ENCODE measurements around the gene DEFB131A. TPM values are rescaled to one million over a fixed set of nuclear protein-coding genes. Genes with fewer than 3 reads are reported as not detected.
"Not testable (repeated sequence)": the region's sequence is repeated elsewhere in the genome, so short reads cannot be mapped to it uniquely, and the experiment has no call there.

DEFB131A gene, protein sequence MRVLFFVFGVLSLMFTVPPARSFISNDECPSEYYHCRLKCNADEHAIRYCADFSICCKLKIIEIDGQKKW
- polyA plus RNA-seq (2012; ENCODE audit: insufficient read depth, insufficient read length) = not detected

DNA sequence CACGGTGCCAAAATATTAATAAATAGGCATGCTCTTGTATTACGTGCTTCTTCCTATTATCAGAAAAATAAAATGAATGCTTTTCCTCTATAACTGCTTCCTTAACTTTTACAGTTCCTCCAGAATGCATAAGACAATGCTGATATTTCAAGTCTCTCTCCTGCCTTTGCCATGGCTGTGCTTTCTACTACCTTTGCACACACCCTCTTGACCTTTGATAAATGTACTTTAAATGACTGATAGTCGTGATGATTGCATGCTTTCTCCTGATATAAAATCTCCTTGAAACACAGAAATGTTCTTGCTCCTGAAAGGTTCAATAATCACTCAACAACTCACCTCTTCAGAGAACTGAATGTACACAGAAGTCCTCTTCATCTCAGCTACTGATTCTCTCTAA is at the start of gene DEFB131A:
TSS of gene DEFB131A (plus strand) at position 301 of the 400 bp plus-strand sequence. CDS start 120 bp downstream, outside the sequence.
- not testable (repeated sequence) for H3K4me3 ChIP-seq (ENCODE audit: low read length); DNase-seq (ENCODE audit: low read depth, low spot score)

DNA sequence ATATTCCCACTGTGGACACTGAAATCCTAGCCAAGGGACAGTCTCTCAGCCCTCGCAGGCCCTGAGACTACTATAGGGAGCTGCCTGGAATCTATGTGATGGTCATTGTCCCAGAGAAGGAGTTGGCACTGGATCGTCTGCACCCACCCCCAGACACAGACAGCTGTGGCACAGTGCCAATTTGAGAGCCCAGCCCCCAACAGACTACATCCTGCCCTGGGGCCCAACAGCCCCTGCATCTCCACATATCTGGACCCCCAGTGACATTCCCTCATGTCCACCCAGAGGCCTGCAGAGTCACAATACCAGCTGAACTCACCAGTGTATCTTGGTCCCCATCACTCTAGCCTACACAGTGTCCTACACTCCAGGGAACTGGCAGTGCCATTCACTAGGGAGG is 38.4 kb upstream of the DEFB131A start:
- H3K4me3 ChIP-seq (ENCODE audit: low read length); DNase-seq (ENCODE audit: low read depth, low spot score): not testable (repeated sequence)

DNA sequence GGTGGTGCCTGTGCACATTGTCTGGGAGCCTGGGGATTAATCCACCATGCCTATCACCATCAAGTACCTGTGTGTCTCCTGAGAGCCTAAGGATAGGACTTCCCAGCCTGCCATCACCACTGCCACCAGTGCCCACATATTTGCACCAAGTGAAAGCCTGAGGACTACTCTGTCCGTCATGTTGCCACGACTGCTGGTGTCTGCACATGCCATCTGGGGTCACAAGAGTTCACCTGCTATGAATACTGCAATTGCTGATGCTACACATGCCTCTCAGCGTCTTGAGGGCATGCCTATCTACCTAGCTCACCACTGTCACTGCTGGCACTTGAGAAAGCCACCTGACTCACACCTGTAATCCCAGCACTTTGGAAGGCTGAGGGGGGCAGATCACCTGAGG is 37.7 kb upstream of the DEFB131A start:
- not testable (repeated sequence) for H3K4me3 ChIP-seq (ENCODE audit: low read length); DNase-seq (ENCODE audit: low read depth, low spot score)

DNA sequence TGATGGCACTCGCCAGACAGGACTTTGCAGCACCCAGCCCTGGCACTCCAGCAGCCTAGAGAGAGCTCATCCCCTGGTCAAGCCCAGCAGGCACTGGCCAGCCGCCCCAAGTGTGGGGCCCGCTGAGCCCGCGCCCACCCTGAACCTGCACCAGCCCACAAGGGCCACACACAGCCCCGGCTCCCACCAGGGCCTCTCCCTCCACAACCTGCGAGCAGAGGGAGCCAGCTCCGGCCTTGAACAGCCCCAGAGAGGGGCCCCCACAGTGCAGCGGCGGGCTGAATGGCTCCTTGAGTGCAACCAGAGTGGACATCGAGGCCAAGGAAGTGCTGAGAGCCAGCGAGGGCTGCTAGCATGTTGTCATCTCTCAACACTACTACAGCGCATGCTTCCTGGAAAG is 34.4 kb upstream of the DEFB131A start:
- H3K4me3 ChIP-seq (ENCODE audit: low read length) = no peak overlapping the region
- DNase-seq (ENCODE audit: low read depth, low spot score) = no peak

DNA sequence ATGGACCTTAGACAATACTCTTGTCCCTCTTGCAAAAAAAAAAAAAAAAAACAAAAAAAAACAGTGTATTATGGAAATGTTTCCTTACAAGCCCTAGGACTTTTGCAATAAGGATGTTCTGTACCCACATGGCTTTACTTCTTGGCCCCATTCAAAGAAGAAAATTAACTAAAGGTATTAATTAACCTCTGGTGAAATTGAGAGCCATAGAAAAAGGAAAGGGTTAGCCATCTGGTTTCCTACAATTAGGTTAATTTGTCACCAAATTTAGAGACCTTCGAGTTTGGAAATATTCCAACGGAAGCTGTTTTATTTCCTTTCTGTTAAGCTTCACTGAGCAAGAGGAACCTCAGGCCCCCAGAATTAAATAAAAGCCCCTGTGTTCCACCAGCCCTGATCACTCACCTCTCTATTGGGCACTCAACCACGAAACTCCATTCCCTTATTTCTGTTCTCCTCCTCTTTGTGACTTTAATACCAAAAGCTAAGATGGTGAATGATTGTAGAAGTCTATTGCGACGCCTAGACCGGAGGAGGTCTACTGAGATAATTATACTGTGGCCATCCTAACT is 22.2 kb upstream of the DEFB131A start:
- DNase-seq (ENCODE audit: low read depth, low spot score); H3K4me3 ChIP-seq (ENCODE audit: low read length): not testable (repeated sequence)

DNA sequence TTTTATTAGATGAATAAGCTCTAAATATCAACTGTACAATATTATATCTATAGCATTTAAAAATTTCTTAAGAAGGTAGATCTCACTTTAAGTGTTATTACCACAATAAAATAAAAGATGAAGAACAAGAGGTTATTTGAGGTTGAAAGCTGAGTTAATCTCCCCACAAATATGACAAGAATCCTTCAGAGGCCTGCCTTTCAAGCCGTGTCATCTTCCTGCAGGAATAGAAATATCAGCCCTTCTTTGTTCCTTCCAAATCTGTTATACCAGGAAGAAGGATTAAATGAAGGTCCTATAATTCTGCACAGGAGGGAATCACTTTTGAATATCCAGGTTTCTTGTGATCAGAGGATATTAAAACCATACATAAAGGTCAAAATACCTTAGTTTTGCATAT is 18.3 kb upstream of the DEFB131A start:
- not testable (repeated sequence) for H3K4me3 ChIP-seq (ENCODE audit: low read length); DNase-seq (ENCODE audit: low read depth, low spot score)

DNA sequence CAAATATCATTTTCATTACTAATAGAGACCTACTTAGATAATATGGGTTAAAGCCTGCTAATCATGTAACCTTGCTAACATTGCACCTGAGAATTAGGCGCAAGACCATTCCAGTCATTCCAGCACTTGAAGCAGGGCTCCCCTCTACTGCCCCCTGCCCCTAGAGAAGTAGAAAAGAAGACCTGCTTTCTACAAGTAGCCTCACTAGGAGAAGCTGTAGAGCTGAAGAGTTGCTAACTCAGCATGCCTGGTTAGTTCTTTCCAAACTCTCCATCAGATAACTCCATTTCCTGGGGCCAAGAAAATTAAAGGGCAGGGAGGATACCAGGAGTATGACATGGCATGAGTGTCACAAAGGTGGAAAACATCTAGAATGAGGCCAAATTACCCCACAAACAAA is 14.2 kb upstream of the DEFB131A start:
- not testable (repeated sequence) for H3K4me3 ChIP-seq (ENCODE audit: low read length); DNase-seq (ENCODE audit: low read depth, low spot score)

DNA sequence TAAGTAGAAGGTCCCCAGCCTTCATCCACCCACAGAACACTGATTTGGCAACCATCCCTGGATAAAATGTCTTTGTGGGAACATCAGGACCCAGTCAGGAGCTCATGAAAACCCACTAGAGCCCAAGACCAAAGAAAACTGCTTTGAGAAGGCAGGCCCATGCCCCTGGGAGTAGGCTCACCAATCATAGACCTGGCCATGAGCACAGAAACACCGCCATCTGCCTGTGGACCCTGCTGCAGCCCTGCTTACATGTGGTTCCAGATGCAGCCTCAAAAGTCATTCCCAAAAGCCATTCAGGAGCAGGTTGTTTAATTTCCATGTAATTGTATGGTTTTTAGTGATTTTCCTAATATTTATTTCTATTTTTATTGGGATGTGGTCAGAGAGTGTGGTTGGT is 10.9 kb upstream of the DEFB131A start:
- H3K4me3 ChIP-seq (ENCODE audit: low read length) = not testable (repeated sequence)
- DNase-seq (ENCODE audit: low read depth, low spot score) = peak; percentile 0

DNA sequence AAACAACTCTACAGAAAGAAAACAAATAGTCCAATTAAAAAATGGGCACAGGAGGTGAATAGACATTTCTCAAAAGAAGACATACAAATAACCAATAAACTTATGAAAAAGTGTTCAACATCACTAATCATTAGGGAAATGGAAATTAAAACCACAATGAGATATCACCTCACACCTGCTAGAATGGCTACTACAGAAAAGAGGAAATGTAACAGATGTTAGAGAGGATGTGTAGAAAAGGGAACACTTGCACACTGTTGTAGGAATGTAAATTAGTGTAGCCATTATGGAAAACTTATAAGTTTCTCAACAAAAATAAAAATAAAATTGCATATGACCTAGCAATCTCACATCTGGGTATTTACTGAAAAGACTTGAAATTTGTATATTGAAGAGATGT is 7.5 kb upstream of the DEFB131A start:
- not testable (repeated sequence) for H3K4me3 ChIP-seq (ENCODE audit: low read length); DNase-seq (ENCODE audit: low read depth, low spot score)

DNA sequence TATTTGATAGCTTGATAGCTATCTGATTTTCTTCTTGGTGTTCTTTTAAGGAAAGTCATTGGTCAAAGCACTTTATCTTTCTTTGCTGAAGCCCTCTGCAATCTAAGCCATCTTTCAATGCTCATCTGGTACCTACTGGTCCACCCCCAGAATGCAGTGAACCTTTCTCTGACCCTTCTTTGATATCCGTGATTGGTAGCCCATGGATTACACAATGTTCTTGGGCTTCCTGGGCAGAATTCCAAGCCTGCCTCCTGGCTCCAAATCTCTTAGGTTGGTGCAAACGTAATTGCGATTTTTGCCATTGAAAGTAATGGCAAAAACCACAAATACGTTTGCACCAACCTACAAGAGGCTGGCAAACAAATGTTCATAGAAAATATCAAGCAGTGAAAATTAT is 1.9 kb upstream of the DEFB131A start:
- H3K4me3 ChIP-seq (ENCODE audit: low read length); DNase-seq (ENCODE audit: low read depth, low spot score): not testable (repeated sequence)

DNA sequence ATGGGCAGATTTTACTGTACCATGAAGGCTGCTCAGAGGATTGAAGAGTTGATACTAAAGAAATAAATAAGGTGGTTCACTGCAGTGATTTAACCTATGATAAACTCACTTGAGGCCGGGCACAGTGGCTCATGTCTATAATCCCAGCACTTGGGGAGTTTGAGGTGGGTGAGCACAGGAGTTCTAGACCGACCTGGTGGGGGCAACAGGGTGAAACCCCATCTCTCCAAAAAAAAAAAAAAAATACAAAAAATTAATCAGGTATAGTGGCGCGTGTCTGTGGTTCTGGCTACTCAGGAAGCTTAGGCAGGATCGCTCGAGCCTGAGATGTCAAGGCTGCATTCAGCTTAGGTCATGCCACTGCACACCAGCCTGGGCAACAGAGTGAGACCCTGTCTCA is 467 bp downstream of the DEFB131A start:
- DNase-seq (ENCODE audit: low read depth, low spot score); H3K4me3 ChIP-seq (ENCODE audit: low read length): not testable (repeated sequence)

DNA sequence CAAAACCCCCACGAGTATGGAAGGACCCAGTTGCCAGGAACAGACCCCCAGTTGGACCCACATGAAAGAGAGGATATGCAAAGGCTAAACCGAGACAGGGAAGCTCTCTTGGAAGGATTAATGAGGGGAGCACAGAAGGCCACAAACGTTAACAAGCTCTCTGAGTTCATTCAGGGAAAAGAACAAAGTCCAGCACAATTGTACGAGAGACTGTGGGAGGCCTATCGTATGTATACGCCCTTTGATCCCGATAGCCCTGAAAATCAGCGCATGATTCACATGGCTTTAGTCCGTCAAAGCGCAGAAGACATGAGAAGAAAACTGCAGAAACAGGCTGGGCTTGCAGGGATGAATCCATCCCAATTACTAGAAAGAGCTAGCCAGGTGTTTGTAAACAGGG is 8.0 kb downstream of the DEFB131A start:
- not testable (repeated sequence) for DNase-seq (ENCODE audit: low read depth, low spot score); H3K4me3 ChIP-seq (ENCODE audit: low read length)

DNA sequence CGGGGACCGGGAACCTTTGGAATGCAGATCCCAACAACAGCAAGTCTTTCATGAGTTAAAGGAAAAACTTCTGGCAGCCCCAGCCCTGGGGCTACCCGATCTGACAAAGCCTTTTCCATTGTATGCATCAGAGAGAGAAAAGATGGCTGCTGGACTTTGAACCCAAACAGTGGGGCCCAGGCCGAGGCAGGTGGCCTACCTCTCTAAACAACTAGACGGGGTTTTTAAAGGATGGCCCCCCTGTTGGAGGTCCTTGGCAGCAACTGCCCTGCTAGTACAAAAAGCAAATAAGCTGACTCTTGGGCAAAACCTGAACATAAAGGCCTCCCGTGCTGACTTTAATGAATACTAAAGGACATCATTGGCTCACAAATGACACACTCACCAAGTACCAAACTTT is 10.1 kb downstream of the DEFB131A start:
- H3K4me3 ChIP-seq (ENCODE audit: low read length); DNase-seq (ENCODE audit: low read depth, low spot score): not testable (repeated sequence)

DNA sequence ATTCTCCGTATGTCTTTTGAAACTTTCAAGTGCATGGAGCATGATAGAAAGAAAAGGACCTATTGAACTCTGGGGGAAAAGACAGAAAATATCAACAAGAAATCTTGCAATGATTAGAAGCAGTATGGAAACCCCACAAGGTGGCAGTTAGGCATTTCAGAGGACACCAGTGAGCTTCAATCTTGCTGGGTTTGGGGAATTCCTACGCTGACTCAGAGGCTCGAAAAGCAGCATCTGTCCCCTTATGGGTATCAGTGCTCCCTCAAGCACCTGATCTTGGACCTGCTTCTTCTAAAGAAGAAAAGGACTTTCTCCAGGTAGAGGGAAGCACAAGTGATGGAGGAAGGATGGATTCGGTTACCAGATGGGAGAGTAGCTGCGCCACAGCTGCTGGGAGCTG is 10.8 kb downstream of the DEFB131A start:
- not testable (repeated sequence) for DNase-seq (ENCODE audit: low read depth, low spot score); H3K4me3 ChIP-seq (ENCODE audit: low read length)

DNA sequence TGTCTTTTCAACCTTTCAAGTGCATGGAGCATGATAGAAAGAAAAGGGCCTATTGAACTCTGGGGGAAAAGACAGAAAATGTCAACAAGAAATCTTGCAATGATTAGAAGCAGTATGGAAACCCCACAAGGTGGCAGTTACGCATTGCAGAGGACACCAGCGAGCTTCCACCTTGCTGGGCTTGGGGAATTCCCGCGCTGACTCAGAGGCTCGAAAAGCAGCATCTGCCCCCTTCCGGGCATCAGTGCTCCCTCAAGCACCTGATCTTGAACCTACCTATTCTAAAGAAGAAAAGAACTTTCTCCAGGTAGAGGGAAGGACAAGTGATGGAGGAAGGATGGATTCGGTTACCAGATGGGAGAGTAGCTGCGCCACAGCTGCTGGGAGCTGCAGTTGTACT is 35.3 kb downstream of the DEFB131A start:
- not testable (repeated sequence) for DNase-seq (ENCODE audit: low read depth, low spot score); H3K4me3 ChIP-seq (ENCODE audit: low read length)

DNA sequence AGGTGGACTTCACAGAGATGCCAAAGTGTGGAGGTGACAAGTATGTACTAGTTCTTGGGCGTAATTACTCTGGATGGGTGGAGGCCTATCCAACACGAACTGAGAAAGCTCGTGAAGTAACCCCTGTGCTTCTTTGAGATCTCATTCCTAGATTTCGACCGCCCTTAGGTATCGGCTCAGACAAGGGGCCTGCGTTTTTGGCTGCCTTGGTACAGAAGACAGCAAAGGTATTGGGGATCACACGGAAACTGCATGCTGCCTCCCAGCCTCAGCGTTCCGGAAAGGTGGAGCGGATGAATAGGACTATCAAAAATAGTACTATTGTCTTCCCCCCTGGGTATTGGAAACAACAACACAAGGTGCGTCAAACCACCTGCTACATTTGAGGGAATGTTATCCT is 35.9 kb downstream of the DEFB131A start:
- H3K4me3 ChIP-seq (ENCODE audit: low read length) = not testable (repeated sequence)

DNA sequence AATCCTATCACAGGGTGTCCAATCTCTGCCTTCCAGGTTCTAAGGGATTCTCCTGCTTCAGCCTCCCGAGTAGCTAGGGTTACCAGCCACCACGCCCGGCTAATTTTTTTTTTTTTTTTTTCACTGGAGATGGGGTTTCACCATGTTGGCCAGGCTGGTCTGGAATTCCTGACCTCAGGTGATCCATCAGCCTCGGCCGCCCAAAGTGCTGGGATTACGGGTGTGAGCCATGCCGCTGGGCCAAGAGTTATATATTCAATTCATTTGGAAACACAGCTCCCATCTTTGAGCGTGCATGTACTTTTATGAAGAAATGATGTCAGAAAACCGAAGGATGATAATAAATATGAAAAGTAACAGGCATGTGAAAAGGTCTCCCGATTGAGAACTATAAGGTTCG is 38.7 kb downstream of the DEFB131A start:
- DNase-seq (ENCODE audit: low read depth, low spot score); H3K4me3 ChIP-seq (ENCODE audit: low read length): not testable (repeated sequence)

More for the DNA sequence above, 35.9 kb downstream of the DEFB131A start:
- DNase-seq (ENCODE audit: low read depth, low spot score) = not testable (repeated sequence)

DNA sequence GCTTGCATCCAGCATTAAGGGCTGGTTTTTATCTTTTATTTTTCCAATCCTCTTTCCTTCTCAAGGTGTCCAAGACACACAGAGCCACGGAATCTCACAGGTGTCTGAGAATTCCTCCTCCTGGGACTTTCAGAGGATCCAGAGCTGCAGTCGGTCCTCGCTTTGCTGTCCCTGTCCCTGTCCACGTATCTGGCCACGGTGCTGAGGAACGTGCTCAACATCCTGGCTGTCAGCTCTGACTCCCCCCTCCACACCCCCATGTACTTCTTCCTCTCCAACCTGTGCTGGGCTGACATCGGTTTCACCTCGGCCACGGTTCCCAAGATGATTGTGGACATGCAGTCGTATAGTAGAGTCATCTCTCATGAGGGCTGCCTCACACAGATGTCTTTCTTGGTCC is 39.5 kb downstream of the DEFB131A start:
- DNase-seq (ENCODE audit: low read depth, low spot score); H3K4me3 ChIP-seq (ENCODE audit: low read length): not testable (repeated sequence)

DNA sequence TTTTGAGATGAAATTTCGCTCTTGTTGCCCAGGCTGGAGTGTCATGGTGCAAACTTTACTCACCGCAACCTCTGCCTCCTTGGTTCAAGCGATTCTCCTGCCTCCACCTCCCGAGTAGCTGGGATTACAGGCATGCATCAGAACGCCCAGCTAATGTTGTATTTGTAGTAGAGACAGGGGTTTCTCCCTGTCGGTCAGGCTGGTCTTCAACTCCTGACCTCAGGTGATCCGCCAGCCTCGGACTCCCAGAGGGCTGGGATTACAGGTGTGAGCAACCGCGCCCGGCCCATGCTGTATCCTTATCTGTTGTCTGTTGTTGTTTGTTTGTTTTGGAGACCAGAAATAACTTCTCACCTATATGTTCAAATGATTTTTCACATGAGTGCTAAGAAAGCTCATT is 42.7 kb downstream of the DEFB131A start:
- not testable (repeated sequence) for H3K4me3 ChIP-seq (ENCODE audit: low read length); DNase-seq (ENCODE audit: low read depth, low spot score)

DNA sequence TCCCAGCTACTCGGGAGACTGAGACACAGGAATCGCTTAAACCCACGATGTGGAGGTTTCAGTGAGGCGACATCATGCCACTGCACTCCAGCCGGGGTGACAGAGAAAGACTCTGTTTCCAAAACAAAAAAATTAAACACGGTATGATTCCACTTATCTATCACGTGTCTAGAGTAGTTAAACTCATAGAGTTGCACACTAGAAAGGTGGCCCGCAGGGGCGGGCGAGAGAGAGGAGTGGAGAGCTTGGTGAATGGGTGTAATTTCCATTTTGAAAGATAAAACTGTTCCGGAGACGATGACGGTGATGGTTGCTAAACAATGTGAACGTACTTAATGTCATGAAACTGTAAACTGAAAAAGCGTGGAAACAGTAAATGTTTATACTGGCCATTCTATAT is 44.6 kb downstream of the DEFB131A start:
- DNase-seq (ENCODE audit: low read depth, low spot score); H3K4me3 ChIP-seq (ENCODE audit: low read length): not testable (repeated sequence)

DNA sequence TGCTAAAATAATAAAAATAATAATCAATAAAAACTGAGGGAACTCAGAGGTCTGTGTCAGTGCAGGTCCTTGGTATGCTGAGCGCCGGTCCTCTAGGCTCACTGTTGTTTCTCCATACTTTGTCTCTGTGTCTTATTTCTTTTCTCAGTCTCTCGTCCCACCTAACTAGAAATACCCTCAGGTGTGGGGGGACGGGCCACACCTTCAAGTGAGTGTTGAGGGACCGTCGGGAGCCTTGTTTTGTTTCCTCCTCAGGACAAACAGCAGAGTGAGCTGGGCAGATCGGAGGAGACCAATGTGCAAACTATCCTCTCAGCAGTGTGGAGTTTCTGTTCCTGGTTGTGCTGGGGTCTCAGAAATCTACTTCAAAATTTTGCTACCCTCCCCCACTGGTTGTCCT is 46.3 kb downstream of the DEFB131A start:
- DNase-seq (ENCODE audit: low read depth, low spot score); H3K4me3 ChIP-seq (ENCODE audit: low read length): not testable (repeated sequence)

Measured in Jurkat, Clone E6-1 (cell line).